IMR-90 (cell line): ENCODE data around the gene QPRT. TPM values are rescaled to one million over a fixed set of nuclear protein-coding genes. Genes with fewer than 3 reads are reported as not detected.
"Not testable (repeated sequence)": the region's sequence is repeated elsewhere in the genome, so short reads cannot be mapped to it uniquely, and the experiment has no call there.

Experiments used
- ATAC-seq: fragments of 200-7000 bp; cut with Tn5 transposase; 2 replicates; pipeline ENCODE4 v1.9.1; 2020; ENCODE audit warnings: low read depth, mild to moderate bottlenecking, moderate library complexity
- BruUV-seq: library from RNA; stranded (reverse); fragments of 400-500 nt; replicated peaks from 2 replicates; lab custom pipeline; 2021; lab: Mats Ljungman, UMichigan
- CTCF ChIA-PET: fragments of 300-600 bp; formaldehyde crosslinking; extraction: SDS; loops from one replicate; lab custom pipeline; 2021; ENCODE audit warnings: antibody characterized with exemption; lab: Yijun Ruan, JAX
- POLR2A ChIA-PET: fragments of 300-600 bp; sonication (Branson Sonifier 250); formaldehyde crosslinking; loops from one replicate; lab custom pipeline; 2022; ENCODE audit warnings: antibody characterized with exemption; ENCODE audit not compliant: unreplicated experiment; lab: Charles Lee
- DNase-seq: peaks from one replicate; pipeline ENCODE4 v3.0.0; 2013
- H2AFZ ChIP-seq: replicated peaks from 2 replicates; pipeline ENCODE3; 2013; ENCODE audit warnings: low read length, mild to moderate bottlenecking; ENCODE audit not compliant: poor library complexity
- H2AK5ac ChIP-seq: 2 replicates; pipeline ENCODE4 v1.6.1; 2013; ENCODE audit warnings: low read depth, low read length, inconsistent platforms
- H2AK9ac ChIP-seq: replicated peaks from 2 replicates; pipeline ENCODE3; 2013; ENCODE audit warnings: mild to moderate bottlenecking, low read depth, low read length, moderate library complexity; ENCODE audit not compliant: poor library complexity
- H2BK120ac ChIP-seq: 2 replicates; pipeline ENCODE4 v1.6.1; 2013; ENCODE audit warnings: low read depth, low read length, inconsistent platforms
- H2BK15ac ChIP-seq: 3 replicates; pipeline ENCODE4 v1.6.1; 2013; ENCODE audit warnings: low read depth, low read length, inconsistent platforms
- H2BK20ac ChIP-seq: 2 replicates; pipeline ENCODE4 v1.6.1; 2013; ENCODE audit warnings: low read depth, mild to moderate bottlenecking, inconsistent platforms, low read length, moderate library complexity
- H2BK5ac ChIP-seq: 2 replicates; pipeline ENCODE4 v1.6.1; 2013; ENCODE audit warnings: mild to moderate bottlenecking, low read depth, low read length, inconsistent platforms; ENCODE audit not compliant: poor library complexity, severe bottlenecking
- H3K14ac ChIP-seq: replicated peaks from 2 replicates; pipeline ENCODE4 v1.6.1; 2013; ENCODE audit warnings: low read depth, low read length, inconsistent platforms
- H3K18ac ChIP-seq: 2 replicates; pipeline ENCODE4 v1.6.1; 2013; ENCODE audit warnings: low read depth, low read length, control low read depth
- H3K23ac ChIP-seq: 2 replicates; pipeline ENCODE4 v1.6.1; 2013; ENCODE audit warnings: low read depth, low read length, inconsistent platforms
- H3K27ac ChIP-seq: 2 replicates; pipeline ENCODE4 v1.5.1; 2013; ENCODE audit warnings: mild to moderate bottlenecking, control low read depth, low read length; ENCODE audit not compliant: insufficient read depth
- H3K27me3 ChIP-seq: 2 replicates; pipeline ENCODE4 v1.6.1; 2013; ENCODE audit warnings: low read length; ENCODE audit not compliant: control insufficient read depth, insufficient read depth
- H3K36me3 ChIP-seq: 2 replicates; pipeline ENCODE4 v1.6.1; 2013; ENCODE audit warnings: low read length, mixed read lengths; ENCODE audit not compliant: control insufficient read depth, insufficient read depth
- H3K4ac ChIP-seq: 2 replicates; pipeline ENCODE4 v1.6.1; 2013; ENCODE audit warnings: low read depth, low read length, inconsistent platforms
- H3K4me1 ChIP-seq: 2 replicates; pipeline ENCODE4 v1.6.1; 2013; ENCODE audit warnings: low read length, mixed read lengths; ENCODE audit not compliant: control insufficient read depth, insufficient read depth
- H3K4me2 ChIP-seq: 2 replicates; pipeline ENCODE4 v1.6.1; 2013; ENCODE audit warnings: low read depth, mild to moderate bottlenecking, control low read depth, low read length, moderate library complexity
- H3K4me3 ChIP-seq: 2 replicates; pipeline ENCODE4 v1.5.1; 2013; ENCODE audit warnings: low read depth, mild to moderate bottlenecking, control low read depth, low read length, moderate library complexity; ENCODE audit not compliant: insufficient read depth
- H3K56ac ChIP-seq: 2 replicates; pipeline ENCODE4 v1.6.1; 2013; ENCODE audit warnings: low read length, inconsistent platforms; ENCODE audit not compliant: insufficient read depth; ENCODE audit errors: extremely low read depth
- H3K79me1 ChIP-seq, 2 experiments: 2 replicates each; pipeline ENCODE4 v1.6.1; 2013; ENCODE audit warnings: low read length in 2 of 2, inconsistent platforms in 1 of 2, low read depth in 1 of 2
- H3K9ac ChIP-seq: 2 replicates; pipeline ENCODE4 v1.6.1; 2013; ENCODE audit warnings: low read depth, low read length, control low read depth
- H3K9me1 ChIP-seq: 2 replicates; pipeline ENCODE4 v1.6.1; 2013; ENCODE audit warnings: low read length, inconsistent platforms; ENCODE audit not compliant: insufficient read depth
- H3K9me3 ChIP-seq: 2 replicates; pipeline ENCODE4 v1.6.1; 2013; ENCODE audit warnings: low read length; ENCODE audit not compliant: control insufficient read depth, insufficient read depth
- H4K20me1 ChIP-seq: 2 replicates; pipeline ENCODE4 v1.6.1; 2013; ENCODE audit warnings: low read length, inconsistent platforms; ENCODE audit not compliant: insufficient read depth
- H4K5ac ChIP-seq: 2 replicates; pipeline ENCODE4 v1.6.1; 2013; ENCODE audit warnings: mild to moderate bottlenecking, low read depth, low read length, control low read depth
- H4K8ac ChIP-seq, 2 experiments: 2 replicates each; pipeline ENCODE4 v1.6.1; 2013; ENCODE audit warnings: low read depth in 2 of 2, low read length in 2 of 2, control low read depth in 1 of 2, inconsistent platforms in 1 of 2
- H4K91ac ChIP-seq: 2 replicates; pipeline ENCODE4 v1.6.1; 2013; ENCODE audit warnings: low read depth, low read length, inconsistent platforms; ENCODE audit not compliant: insufficient read depth
- WGBS, 2 experiments: methylation state at CpG; one replicate each; pipeline versions ENCODE4 v1.1.5 to v1.1.7; 2013; ENCODE audit warnings: missing lambda C conversion rate in 2 of 2; ENCODE audit not compliant: insufficient read length in 1 of 2; ENCODE audit errors: extremely low coverage in 2 of 2; 5-methylcytosine and 5-hydroxymethylcytosine counted together
- dilution Hi-C: fragments of 300-500 bp; cut with HindIII; formaldehyde crosslinking; loops from one replicate; pipeline ENCODE4 v1.14.3; 2018; ENCODE audit warnings: low sequenced_read_pairs; ENCODE audit not compliant: unreplicated experiment
- in situ Hi-C: fragments of 300-500 bp; cut with MboI; formaldehyde crosslinking; loops from 3 replicates; pipeline ENCODE4 v1.14.3; 2019; ENCODE audit warnings: low sequenced_read_pairs, inconsistent platforms, mixed read lengths
- intact Hi-C: fragments of 100-400 bp; cut with micrococcal nuclease; formaldehyde crosslinking; loops from 2 replicates; pipeline ENCODE4 v1.10.0; 2022
- polyA plus RNA-seq, 3 experiments: library from polyadenylated mRNA; depleted of rRNA; stranded (reverse); fragments of >200 nt; gene quantifications; 2 replicates each; pipeline ENCODE4 v1.2.3, GENCODE V29; 2012; ENCODE audit warnings: low replicate concordance in 1 of 3
- total RNA-seq: library from RNA; depleted of rRNA; stranded (reverse); fragments of >200 nt; gene quantifications from 2 replicates; pipeline ENCODE4 v1.2.3, GENCODE V29; 2012

The QPRT gene
- total and polyA plus RNA-seq, 2 of the 4 experiments (the other 2 are of a cell fraction) = 3.4 to 6.3 TPM

GRCh38 chr16:29638751-29639150 is 40.2 kb upstream of the QPRT start:
- in situ Hi-C loops = loop anchor here (10.0 kb wide), 1 partner anchor 56 kb away; no protein-coding TSS in a partner anchor
- H3K27me3 ChIP-seq, H2BK5ac ChIP-seq, dilution Hi-C loops, POLR2A ChIA-PET, H2AK5ac ChIP-seq, H3K9me3 ChIP-seq, H4K20me1 ChIP-seq, H4K5ac ChIP-seq, CTCF ChIA-PET, H3K9ac ChIP-seq, H2BK20ac ChIP-seq, H3K18ac ChIP-seq, H2BK120ac ChIP-seq, H3K27ac ChIP-seq, H2BK15ac ChIP-seq, ATAC-seq, H3K14ac ChIP-seq, H3K4me2 ChIP-seq, BruUV-seq, intact Hi-C loops, H3K36me3 ChIP-seq, H4K8ac ChIP-seq, H3K56ac ChIP-seq, H3K4me1 ChIP-seq, DNase-seq, H3K79me1 ChIP-seq, H2AK9ac ChIP-seq, H3K23ac ChIP-seq, H3K4me3 ChIP-seq, H3K9me1 ChIP-seq, H2AFZ ChIP-seq, H4K91ac ChIP-seq, H3K4ac ChIP-seq: not testable (repeated sequence)
- no CpG with 5 or more reads among the region's 8 CpGs for WGBS, 2 experiments
